HCT116 (cell line): ENCODE data around the gene PSMD5. TPM values are rescaled to one million over a fixed set of nuclear protein-coding genes. Genes with fewer than 3 reads are reported as not detected.

ENCODE experiments used
- ATAC-seq: fragments of 200-7000 bp; cut with Tn5 transposase; 2 replicates; pipeline ENCODE4 v1.9.1; 2020; ENCODE audit warnings: mild to moderate bottlenecking, moderate library complexity
- BruUV-seq: library from RNA; stranded (reverse); fragments of 400-500 nt; replicated peaks from 2 replicates; lab custom pipeline; 2021; lab: Mats Ljungman, UMichigan
- CTCF ChIA-PET: fragments of 300-600 bp; sonication (Branson Sonifier 250); formaldehyde crosslinking; loops from one replicate; lab custom pipeline; 2021; ENCODE audit warnings: antibody characterized with exemption; lab: Charles Lee
- POLR2A ChIA-PET: fragments of 300-600, 350-600 bp; sonication (Branson Sonifier 250); formaldehyde crosslinking; loops from one replicate; lab custom pipeline; 2021; ENCODE audit warnings: antibody characterized with exemption; lab: Charles Lee
- RAD21 ChIA-PET, 2 experiments: fragments of 300-600 bp; sonication (Branson Sonifier 250); formaldehyde crosslinking; loops; one replicate each; lab custom pipeline; 2023; ENCODE audit warnings: low total read pairs in 2 of 2; ENCODE audit not compliant: uncharacterized antibody in 2 of 2, unreplicated experiment in 2 of 2, low non-redundant PET in 1 of 2; lab: Charles Lee
- DNase-seq: peaks from one replicate; pipeline ENCODE4 v3.0.0-alpha.2; 2010; ENCODE audit warnings: low read depth, low spot score
- H2AFZ ChIP-seq: fragments of 200-600 bp; shearing (Covaris generic), sonication (generic); 2 replicates; pipeline ENCODE4 v1.6.1; 2017; ENCODE audit warnings: low read depth, mixed run types, mixed read lengths, antibody characterized with exemption, low read length; ENCODE audit not compliant: poor library complexity, severe bottlenecking
- H3K27ac ChIP-seq: 2 replicates; pipeline ENCODE4 v1.5.1; 2012; ENCODE audit warnings: low read depth, low read length
- H3K27me3 ChIP-seq: fragments of 200-600 bp; sonication (generic); 2 replicates; pipeline ENCODE4 v1.6.1; 2016; ENCODE audit warnings: mixed run types, low read length, mixed read lengths; ENCODE audit not compliant: insufficient read depth
- H3K36me3 ChIP-seq, 2 experiments: fragments of 200-500 bp in 1 of 2; fragments of 200-600 bp in 1 of 2; sonication (Bioruptor generic) in 1 of 2; sonication (generic) in 1 of 2; 2 replicates each; pipeline versions ENCODE4 v1.5.1 to v1.6.1; 2014 to 2016; ENCODE audit warnings: low read length in 2 of 2, inconsistent platforms in 1 of 2, mixed read lengths in 1 of 2, mixed run types in 1 of 2; ENCODE audit not compliant: insufficient read depth in 2 of 2, control insufficient read depth in 1 of 2
- H3K4me1 ChIP-seq, 2 experiments: fragments of 200-600 bp in 1 of 2; sonication (generic) in 1 of 2; 2 replicates each; pipeline versions ENCODE4 v1.5.1 to v1.6.1; 2012 to 2017; ENCODE audit warnings: low read length in 2 of 2, inconsistent platforms in 1 of 2, mild to moderate bottlenecking in 1 of 2, mixed read lengths in 1 of 2, mixed run types in 1 of 2, moderate library complexity in 1 of 2; ENCODE audit not compliant: insufficient read depth in 2 of 2, control insufficient read depth in 1 of 2
- H3K4me2 ChIP-seq: fragments of 200-600 bp; sonication (generic); 2 replicates; pipeline ENCODE4 v1.6.1; 2017; ENCODE audit warnings: mixed run types, low read length, mixed read lengths
- H3K4me3 ChIP-seq, 2 experiments: fragments of 200-600 bp in 1 of 2; sonication (generic) in 1 of 2; replicated peaks in 1 of 2; 2 replicates each; pipeline ENCODE4 v1.5.1; 2011 to 2016; ENCODE audit warnings: low read length in 2 of 2, control low read depth in 1 of 2, low read depth in 1 of 2, mild to moderate bottlenecking in 1 of 2, mixed read lengths in 1 of 2, mixed run types in 1 of 2
- H3K79me2 ChIP-seq: fragments of 200-600 bp; sonication (generic); 2 replicates; pipeline ENCODE4 v1.6.1; 2017; ENCODE audit warnings: mild to moderate bottlenecking, mixed run types, low read length, moderate library complexity, mixed read lengths; ENCODE audit not compliant: insufficient read depth
- H3K9ac ChIP-seq: fragments of 200-600 bp; sonication (generic); 2 replicates; pipeline ENCODE4 v1.6.1; 2016; ENCODE audit warnings: low read length, mixed read lengths
- H3K9me2 ChIP-seq: fragments of 200-600 bp; sonication (generic), shearing (Covaris generic); 2 replicates; pipeline ENCODE4 v1.6.1; 2017; ENCODE audit warnings: mixed run types, mild to moderate bottlenecking, moderate library complexity; ENCODE audit not compliant: insufficient read depth
- H3K9me3 ChIP-seq, 2 experiments: fragments of 200-500 bp in 1 of 2; fragments of 200-600 bp in 1 of 2; sonication (Bioruptor generic) in 1 of 2; sonication (generic) in 1 of 2; 2 replicates each; pipeline ENCODE4 v1.6.1; 2014 to 2017; ENCODE audit warnings: low read length in 2 of 2, mixed read lengths in 2 of 2, inconsistent platforms in 1 of 2, low read depth in 1 of 2, mild to moderate bottlenecking in 1 of 2, mixed run types in 1 of 2, moderate library complexity in 1 of 2; ENCODE audit not compliant: control insufficient read depth in 1 of 2, insufficient read depth in 1 of 2
- H4K20me1 ChIP-seq: fragments of 200-600 bp; sonication (generic), shearing (Covaris generic); 2 replicates; pipeline ENCODE4 v1.6.1; 2017; ENCODE audit warnings: mixed run types, mild to moderate bottlenecking, moderate library complexity; ENCODE audit not compliant: insufficient read depth
- ATF3 ChIP-seq: IDR thresholded peaks from 2 replicates; pipeline ENCODE4 v1.6.1; 2012
- CBX3 ChIP-seq: IDR thresholded peaks from 2 replicates; pipeline ENCODE4 v1.6.1; 2012; ENCODE audit warnings: low read depth
- CTCF ChIP-seq, 3 experiments: fragments of 200-600 bp in 1 of 3; sonication (generic) in 1 of 3; IDR thresholded peaks in 2 of 3; conservative IDR thresholded peaks in 1 of 3; 2 replicates each; pipeline ENCODE4 v1.5.1; 2012 to 2017; ENCODE audit warnings: low read depth in 2 of 3, low read length in 2 of 3, antibody characterized with exemption in 1 of 3, borderline replicate concordance in 1 of 3, control low read depth in 1 of 3, mild to moderate bottlenecking in 1 of 3, mixed read lengths in 1 of 3, mixed run types in 1 of 3, moderate library complexity in 1 of 3; ENCODE audit not compliant: insufficient read depth in 1 of 3
- ELF1 ChIP-seq: IDR thresholded peaks from 2 replicates; pipeline ENCODE4 v1.6.1; 2012; ENCODE audit warnings: low read depth, borderline replicate concordance
- EZH2 ChIP-seq: fragments of 200-600 bp; sonication (generic); IDR thresholded peaks from 2 replicates; pipeline ENCODE4 v1.6.1; 2017; ENCODE audit warnings: antibody characterized with exemption, mixed run types
- FOSL1 ChIP-seq: IDR thresholded peaks from 2 replicates; pipeline ENCODE4 v1.6.1; 2012; ENCODE audit warnings: low read depth
- POLR2A ChIP-seq: IDR thresholded peaks from 2 replicates; pipeline ENCODE4 v1.7.0; 2011; ENCODE audit warnings: borderline replicate concordance; ENCODE audit not compliant: insufficient read depth, insufficient read length; ENCODE audit errors: extremely low read depth
- SP1 ChIP-seq: IDR thresholded peaks from 2 replicates; pipeline ENCODE4 v1.6.1; 2012; ENCODE audit warnings: low read depth
- SRF ChIP-seq: IDR thresholded peaks from 2 replicates; pipeline ENCODE4 v1.6.1; 2012; ENCODE audit warnings: low read depth
- TCF7L2 ChIP-seq: IDR thresholded peaks from 2 replicates; pipeline ENCODE4 v1.7.0; 2011; ENCODE audit warnings: borderline replicate concordance, inconsistent platforms; ENCODE audit not compliant: insufficient read depth, insufficient read length; ENCODE audit errors: extremely low read depth
- ZBTB33 ChIP-seq: IDR thresholded peaks from 2 replicates; pipeline ENCODE4 v1.6.1; 2011; ENCODE audit warnings: mild to moderate bottlenecking, low read length, moderate library complexity; ENCODE audit not compliant: insufficient replicate concordance; ENCODE audit errors: extremely low read depth
- ZFX ChIP-seq: fragments of 450-650 bp; IDR thresholded peaks from 2 replicates; pipeline ENCODE4 v1.6.1; 2017
- ZNF274 ChIP-seq: fragments of 200-500 bp; sonication (Bioruptor generic); IDR thresholded peaks from 2 replicates; pipeline ENCODE4 v1.6.1; 2014; ENCODE audit warnings: mild to moderate bottlenecking, low read depth, low read length, inconsistent platforms
- intact Hi-C: fragments of 100-400 bp; cut with micrococcal nuclease; formaldehyde crosslinking; loops from 2 replicates; pipeline ENCODE4 v1.10.0; 2022
- total RNA-seq: library from RNA; stranded (reverse); gene quantifications from one replicate; pipeline ENCODE4 v1.2.1, GENCODE V29; 2021; ENCODE audit not compliant: unreplicated experiment

The PSMD5 gene
- total RNA-seq, 1 experiment from 2014 or later, result 64.3 TPM

- Histone ChIP-seq H3K9me2 (no peaks in the 10 kb centered on the region), H2AFZ (no peak overlapping the region), H3K4me2 (no peak overlapping the region), H3K36me3 (peaks cover under 1 to 7% of the 10 kb centered on the region in 2 experiments), H3K9me3 (no peaks in the 10 kb centered on the region), H4K20me1 (no peaks in the 10 kb centered on the region), H3K79me2 (no peaks in the 10 kb centered on the region), H3K9ac (no peak overlapping the region), H3K4me1 (no peaks in the 10 kb centered on the region), H3K4me3 (no peak overlapping the region), H3K27ac (no peak overlapping the region), H3K27me3 (no peaks in the 10 kb centered on the region)
- intact Hi-C loops, result no loop called here
- TF ChIP-seq FOSL1, result no peak
- no peak for TF ChIP-seq ZNF274
- no peak for TF ChIP-seq ELF1
- TF ChIP-seq ZFX, result no peak
- TF ChIP-seq ZBTB33, result no peak
- TF ChIP-seq EZH2, result no peak
- TF ChIP-seq ATF3, result no peak
- TF ChIP-seq TCF7L2, result no peak
- TF ChIP-seq SRF, result no peak
- TF ChIP-seq CTCF (IDR thresholded peaks at IDR 0.05 in 2 of 3, conservative IDR thresholded peaks at IDR 0.05 in 1 of 3; ENCODE audit: borderline replicate concordance in 1 of 3, insufficient read depth in 1 of 3, low read depth in 2 of 3, low read length in 2 of 3), result no peak
- TF ChIP-seq CBX3, result no peak
- no peak for TF ChIP-seq SP1
- no peak for TF ChIP-seq POLR2A
- ChIA-PET RAD21 (no interaction called here), POLR2A (no interaction called here), CTCF (no interaction called here)
- no peak for ATAC-seq
- no TSS peak for BruUV-seq
- DNase-seq, result no peak
These were observed 12.0 kb upstream of the PSMD5 start for GRCh38 chr9:120854596-120855327.
